Measurements from ENCODE around the gene SAMD11. TPM values are rescaled to one million over a fixed set of nuclear protein-coding genes. Genes with fewer than 3 reads are reported as not detected.

SAMD11 gene
- total RNA-seq, 4 donors from 2014 or later: 1.0 to 40.7 (median 13.8) TPM

DNA sequence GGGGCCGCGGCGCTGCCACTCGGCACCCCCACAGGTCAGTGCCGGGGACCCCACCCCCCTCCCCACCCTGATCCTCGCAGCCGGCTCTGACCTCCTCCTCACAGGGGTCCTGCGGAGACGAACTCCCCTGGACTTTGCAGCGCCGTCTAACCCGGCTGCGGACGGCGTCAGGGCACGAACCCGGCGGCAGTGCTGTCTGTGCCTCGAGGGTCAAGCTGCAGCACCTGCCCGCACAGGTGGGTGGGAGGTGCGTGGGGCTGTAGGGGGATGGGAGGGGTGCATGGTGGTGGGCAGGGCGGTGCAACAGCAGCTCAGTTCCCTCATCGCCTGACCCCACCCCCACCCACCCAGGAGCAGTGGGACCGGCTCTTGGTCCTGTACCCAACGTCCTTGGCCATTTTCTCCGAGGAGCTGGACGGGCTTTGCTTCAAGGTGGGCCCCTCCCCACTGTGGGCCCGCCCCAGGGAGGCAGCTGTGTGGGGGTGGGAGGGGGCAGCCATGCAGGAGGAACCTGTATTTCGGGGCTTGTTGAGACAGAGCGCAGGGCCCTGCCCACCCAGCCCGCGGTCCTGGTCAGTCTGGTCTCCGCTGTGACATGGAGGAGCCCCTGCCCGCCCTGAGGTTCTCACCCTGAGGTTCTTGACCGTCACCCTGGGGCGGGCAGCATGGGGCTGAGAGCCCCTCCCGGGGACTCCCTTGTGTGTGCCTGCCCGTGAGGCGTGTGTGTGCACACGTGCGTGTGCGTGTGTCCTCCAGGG is 47.4 kb downstream of the SAMD11 start:
- no peaks in the 10 kb centered on the region for H3K9me3 ChIP-seq
- intact Hi-C loops (cut with DNase I; ENCODE audit: low total_unique reads): loop anchor here (10.0 kb wide), 2 partner anchors 66 to 264 kb away; partner anchors contain the start of genes B3GALT6 and SDF4
- no peak overlapping the region for H3K4me3 ChIP-seq
- H3K27ac ChIP-seq: no peak overlapping the region
- H3K4me1 ChIP-seq: peaks cover 0 to 7% of the 10 kb centered on the region in 2 donors
- no peaks in the 10 kb centered on the region for H3K36me3 ChIP-seq
- DNase-seq: no peak
- peaks cover 11 to 19% of the 10 kb centered on the region in 2 donors for H3K27me3 ChIP-seq
- TF ChIP-seq, protein P1, sequence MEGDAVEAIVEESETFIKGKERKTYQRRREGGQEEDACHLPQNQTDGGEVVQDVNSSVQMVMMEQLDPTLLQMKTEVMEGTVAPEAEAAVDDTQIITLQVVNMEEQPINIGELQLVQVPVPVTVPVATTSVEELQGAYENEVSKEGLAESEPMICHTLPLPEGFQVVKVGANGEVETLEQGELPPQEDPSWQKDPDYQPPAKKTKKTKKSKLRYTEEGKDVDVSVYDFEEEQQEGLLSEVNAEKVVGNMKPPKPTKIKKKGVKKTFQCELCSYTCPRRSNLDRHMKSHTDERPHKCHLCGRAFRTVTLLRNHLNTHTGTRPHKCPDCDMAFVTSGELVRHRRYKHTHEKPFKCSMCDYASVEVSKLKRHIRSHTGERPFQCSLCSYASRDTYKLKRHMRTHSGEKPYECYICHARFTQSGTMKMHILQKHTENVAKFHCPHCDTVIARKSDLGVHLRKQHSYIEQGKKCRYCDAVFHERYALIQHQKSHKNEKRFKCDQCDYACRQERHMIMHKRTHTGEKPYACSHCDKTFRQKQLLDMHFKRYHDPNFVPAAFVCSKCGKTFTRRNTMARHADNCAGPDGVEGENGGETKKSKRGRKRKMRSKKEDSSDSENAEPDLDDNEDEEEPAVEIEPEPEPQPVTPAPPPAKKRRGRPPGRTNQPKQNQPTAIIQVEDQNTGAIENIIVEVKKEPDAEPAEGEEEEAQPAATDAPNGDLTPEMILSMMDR (IDR thresholded peaks at IDR 0.05): no peak
- no peak for TF ChIP-seq POLR2A (IDR thresholded peaks at IDR 0.05)

DNA sequence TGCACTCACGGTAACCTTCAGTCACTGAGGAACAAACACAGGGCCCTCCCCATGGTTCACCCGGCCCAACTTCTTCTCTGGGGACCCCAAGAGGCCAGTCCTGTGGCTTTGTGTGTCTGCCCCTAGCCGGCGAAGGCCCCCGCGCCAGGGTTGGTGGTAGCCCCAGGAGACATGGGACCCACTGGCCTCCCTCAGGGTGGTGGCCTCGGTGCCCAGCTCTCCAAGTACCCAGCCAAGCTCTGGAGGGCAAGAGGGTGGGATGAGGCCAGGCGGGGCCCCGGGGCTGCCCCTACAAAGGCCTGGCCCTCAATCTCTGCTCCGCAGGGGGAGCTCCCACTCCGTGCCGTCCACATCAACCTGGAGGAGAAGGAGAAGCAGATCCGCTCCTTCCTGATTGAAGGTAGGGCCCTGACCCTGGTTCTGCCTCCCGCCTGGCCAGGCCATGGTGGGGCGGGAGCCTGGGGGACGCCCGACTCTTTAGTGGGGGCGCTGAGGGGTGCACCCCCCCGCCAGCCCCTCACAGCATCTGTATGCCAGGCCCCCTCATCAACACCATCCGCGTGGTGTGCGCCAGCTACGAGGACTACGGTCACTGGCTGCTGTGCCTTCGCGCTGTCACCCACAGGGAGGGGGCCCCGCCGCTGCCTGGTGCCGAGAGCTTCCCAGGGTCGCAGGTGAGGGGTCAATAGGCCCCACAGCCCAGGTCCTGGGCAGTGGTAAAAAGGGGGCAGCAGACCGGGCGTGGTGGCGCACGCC is 48.2 kb downstream of the SAMD11 start:
- Histone ChIP-seq H3K36me3 (no peaks in the 10 kb centered on the region), H3K4me1 (peaks cover 0 to 7% of the 10 kb centered on the region in 2 donors), H3K4me3 (no peak overlapping the region), H3K9me3 (no peaks in the 10 kb centered on the region), H3K27me3 (peaks cover 14 to 19% of the 10 kb centered on the region in 2 donors), H3K27ac (no peak overlapping the region)
- TF ChIP-seq, protein P1 (IDR thresholded peaks at IDR 0.05): no peak
- no peak for TF ChIP-seq POLR2A (IDR thresholded peaks at IDR 0.05)
- DNase-seq: no peak
- intact Hi-C loops (cut with DNase I; ENCODE audit: low total_unique reads): loop anchor here (10.0 kb wide), 2 partner anchors 67 to 263 kb away; partner anchors contain the start of genes B3GALT6 and SDF4

DNA sequence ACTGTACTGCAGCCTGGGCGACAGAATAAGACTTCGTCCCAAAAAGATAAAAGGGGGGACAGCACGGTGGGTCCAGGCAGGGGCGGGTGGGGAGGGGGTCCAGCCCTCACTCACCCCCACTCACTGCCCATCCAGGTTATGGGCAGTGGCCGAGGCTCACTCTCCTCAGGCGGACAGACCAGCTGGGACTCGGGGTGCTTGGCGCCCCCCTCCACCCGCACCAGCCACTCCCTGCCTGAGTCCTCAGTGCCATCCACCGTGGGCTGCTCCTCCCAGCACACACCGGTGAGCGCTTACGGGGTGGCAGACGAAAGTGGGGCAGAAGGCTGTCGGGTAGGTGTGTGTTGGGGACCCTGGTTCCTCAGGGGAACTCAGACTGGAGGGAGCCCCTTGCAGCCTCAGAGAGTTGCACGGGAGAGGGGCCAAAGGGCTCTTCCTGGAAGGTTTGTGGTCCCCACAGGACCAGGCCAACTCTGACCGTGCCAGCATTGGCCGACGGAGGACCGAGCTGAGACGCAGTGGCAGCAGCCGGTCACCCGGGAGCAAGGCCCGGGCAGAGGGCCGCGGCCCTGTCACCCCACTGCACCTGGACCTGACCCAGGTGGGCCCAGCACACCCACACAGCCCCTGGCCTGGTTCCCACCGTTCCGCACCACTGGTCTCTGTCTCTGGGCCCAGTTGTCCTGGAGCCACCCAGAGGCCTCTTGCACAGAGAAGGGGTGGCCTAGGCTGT is 49.2 kb downstream of the SAMD11 start:
- Histone ChIP-seq H3K9me3 (no peaks in the 10 kb centered on the region), H3K4me1 (peaks cover 0 to 7% of the 10 kb centered on the region in 2 donors), H3K4me3 (no peak overlapping the region), H3K36me3 (no peaks in the 10 kb centered on the region), H3K27ac (no peak overlapping the region), H3K27me3 (peaks cover 14 to 19% of the 10 kb centered on the region in 2 donors)
- DNase-seq: no peak
- no peak for TF ChIP-seq POLR2A (IDR thresholded peaks at IDR 0.05)
- TF ChIP-seq, protein P1 (IDR thresholded peaks at IDR 0.05): no peak
- intact Hi-C loops (cut with DNase I; ENCODE audit: low total_unique reads): loop anchor here (10.0 kb wide), 2 partner anchors 68 to 262 kb away; partner anchors contain the start of genes B3GALT6 and SDF4

DNA sequence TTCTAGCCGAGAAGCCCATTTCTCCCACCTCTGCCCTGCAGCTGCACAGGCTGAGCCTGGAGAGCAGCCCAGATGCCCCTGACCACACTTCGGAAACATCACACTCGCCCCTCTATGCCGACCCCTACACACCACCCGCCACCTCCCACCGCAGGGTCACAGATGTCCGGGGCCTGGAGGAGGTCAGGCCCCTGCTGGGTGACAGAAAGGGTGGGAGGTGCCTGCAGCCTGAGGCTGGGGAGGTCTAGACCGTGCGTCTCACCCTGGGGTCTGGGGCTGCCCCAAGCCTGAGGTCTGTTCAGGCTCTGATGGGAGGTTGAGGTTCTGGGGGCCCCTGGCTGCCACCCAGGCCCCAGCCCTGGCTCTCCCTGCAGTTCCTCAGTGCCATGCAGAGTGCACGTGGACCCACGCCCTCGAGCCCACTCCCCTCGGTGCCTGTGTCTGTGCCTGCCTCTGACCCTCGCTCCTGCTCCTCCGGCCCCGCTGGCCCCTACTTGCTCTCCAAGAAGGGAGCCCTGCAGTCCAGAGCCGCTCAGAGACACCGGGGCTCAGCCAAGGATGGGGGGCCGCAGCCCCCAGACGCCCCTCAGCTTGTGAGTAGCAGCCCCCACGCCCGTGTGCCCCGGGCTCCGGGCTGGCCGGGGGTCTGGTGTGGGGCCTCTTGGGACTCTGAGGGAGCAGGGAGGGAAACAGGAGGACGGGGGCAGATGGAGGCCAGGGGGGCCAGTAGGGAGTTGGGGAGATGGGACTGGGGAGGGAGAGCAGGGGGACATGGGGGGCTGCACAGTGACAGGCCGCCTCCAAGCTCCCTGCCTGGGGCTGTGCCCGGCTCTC is 50.0 kb downstream of the SAMD11 start:
- Histone ChIP-seq H3K4me1 (peaks cover 0 to 7% of the 10 kb centered on the region in 2 donors), H3K27ac (no peak overlapping the region), H3K9me3 (no peaks in the 10 kb centered on the region), H3K4me3 (no peak overlapping the region), H3K27me3 (peaks cover 14 to 19% of the 10 kb centered on the region in 2 donors), H3K36me3 (no peaks in the 10 kb centered on the region)
- no peak for DNase-seq
- intact Hi-C loops (cut with DNase I; ENCODE audit: low total_unique reads): loop anchor here (10.0 kb wide), 2 partner anchors 69 to 261 kb away; partner anchors contain the start of genes B3GALT6 and SDF4
- no peak for TF ChIP-seq POLR2A (IDR thresholded peaks at IDR 0.05)
- TF ChIP-seq, protein P1 (IDR thresholded peaks at IDR 0.05): no peak
